SK-N-MC (cell line): ENCODE results near the gene EDEM1.

Source experiments
- EZH2 ChIP-seq: fragments of 200-600 bp; sonication (generic); IDR thresholded peaks from one replicate; pipeline ENCODE4 v1.6.1; 2017; ENCODE audit warnings: antibody characterized with exemption
- POLR2AphosphoS5 ChIP-seq: IDR thresholded peaks from 2 replicates; pipeline ENCODE4 v1.6.1; 2012; ENCODE audit warnings: mild to moderate bottlenecking, low read depth, low read length, borderline replicate concordance

DNA sequence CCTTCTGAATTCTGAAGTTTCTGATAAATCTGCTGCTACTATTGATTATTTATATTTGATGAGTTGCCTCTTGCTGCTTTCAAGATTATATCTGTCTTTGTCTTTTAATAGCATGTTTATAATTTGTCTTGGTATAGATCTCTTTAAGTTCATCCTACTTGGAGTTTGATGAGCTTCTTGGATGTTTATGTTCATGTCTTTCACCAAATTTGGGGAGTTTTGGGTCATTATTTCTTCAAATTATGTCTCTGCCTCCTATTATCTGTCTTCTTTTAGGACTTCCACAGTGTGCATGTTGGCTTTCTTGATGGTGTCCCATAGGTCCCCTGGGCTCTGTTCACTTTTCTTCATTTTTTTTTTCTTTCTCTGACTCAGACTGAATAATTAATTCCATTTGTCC lies 32.3 kb upstream of the EDEM1 start:
- TF ChIP-seq POLR2AphosphoS5 = no peak
- TF ChIP-seq EZH2 = no peak
